ENCODE results near the gene LTO1.
"Not testable (repeated sequence)": the region's sequence is repeated elsewhere in the genome, so short reads cannot be mapped to it uniquely, and the experiment has no call there.

LTO1 gene

DNA sequence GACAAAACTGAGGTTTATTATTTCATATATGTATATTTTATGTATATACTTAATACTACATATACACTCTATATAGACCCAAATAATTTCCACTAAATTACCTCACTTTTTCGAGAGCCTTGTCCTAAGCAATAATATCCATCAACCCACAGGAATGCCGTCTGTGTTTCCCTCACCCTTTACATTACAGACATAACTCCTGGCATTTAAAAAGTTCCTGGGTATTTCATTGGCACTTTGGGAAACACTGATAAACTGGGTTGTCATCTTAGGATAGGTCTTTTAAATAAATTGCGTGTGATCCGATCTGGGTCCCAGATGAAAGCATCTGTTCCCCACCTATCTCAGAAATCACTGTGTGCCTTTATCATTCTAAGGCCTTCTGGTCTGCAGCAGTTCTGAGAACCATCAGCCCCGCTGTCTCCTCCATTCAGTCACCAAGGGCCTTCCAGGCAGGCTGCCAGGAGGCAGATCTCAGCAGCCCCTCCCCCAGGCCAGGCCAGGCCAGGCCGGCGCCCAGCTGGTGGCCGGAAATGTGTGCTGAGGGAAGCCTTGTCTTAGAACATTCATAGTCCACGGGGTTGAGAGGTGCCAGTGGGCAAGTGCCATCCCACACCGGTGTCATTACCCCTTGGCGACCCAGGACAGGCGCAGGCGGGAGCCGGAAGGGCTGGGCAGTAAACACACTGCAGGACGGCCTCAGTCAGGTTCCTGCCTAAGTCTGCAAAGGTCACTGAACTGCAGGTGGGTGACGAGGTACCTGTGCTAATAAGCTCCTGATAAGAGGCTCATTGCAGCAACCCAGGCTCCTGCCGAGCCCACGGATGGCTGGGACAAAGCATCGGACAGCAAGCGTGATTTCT lies 25.4 kb upstream of the LTO1 start:
- peak in 12 of 14 donors; percentile 9 to 73 (median 43) for DNase-seq

DNA sequence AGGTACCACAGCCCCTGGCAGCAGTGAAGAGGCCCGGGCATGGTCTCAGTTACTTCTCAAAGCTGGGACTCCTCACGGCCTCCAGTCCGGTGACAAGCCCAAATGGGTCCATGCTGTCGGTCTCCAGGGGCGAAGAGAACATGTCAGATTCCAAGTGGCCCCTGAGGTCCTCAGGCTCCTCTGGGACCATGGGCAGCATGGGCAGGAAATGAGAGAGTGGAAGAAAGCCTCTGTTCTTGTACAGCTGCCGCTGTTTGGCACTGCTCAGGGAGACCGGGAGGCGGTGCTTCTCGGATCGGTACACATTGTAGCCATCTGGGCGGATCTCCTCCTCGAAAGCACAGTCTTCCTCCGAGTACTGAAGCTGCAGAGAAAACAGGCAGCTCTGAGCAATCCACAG lies 24.1 kb upstream of the LTO1 start:
- DNase-seq = no peak

DNA sequence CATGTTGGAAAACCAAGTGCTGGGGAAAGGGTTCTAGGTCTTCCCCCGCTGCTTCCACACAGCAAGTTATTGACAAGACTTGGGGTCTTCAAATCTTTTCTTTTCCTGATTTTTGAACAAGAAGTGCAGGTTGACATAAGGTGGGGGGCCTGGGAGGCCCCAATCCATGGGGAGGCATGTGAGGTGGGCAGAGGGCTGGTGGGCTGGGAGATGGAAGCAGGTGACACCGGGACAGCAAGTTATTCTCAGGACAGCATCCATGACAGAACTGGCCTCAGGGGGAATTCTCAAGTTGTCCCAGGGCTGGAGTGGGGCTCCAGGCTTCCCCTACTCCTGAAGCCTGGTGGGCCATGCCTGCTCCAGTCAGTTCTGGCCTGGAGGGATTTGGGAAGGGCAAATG lies 23.2 kb upstream of the LTO1 start:
- no peak for DNase-seq

DNA sequence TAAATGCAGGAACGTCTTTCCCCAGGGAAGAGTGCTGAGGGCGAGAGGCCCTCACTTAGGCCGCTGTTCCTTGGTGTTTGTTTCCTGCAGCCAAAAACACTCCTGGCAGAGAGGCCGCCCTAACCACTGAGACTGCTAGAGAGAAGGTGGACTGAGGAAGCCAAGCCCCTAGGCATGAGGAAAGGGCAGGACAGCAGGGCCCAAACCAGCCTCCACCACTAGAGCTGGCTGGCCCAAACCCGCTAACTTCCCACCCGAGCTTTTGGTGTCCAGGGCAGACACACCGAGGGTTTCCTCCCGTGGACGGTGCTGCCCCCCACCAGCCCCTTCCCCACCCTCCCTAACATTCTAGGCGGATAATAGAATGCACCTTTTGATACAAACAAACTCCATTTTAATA lies 22.7 kb upstream of the LTO1 start:
- DNase-seq = no peak

DNA sequence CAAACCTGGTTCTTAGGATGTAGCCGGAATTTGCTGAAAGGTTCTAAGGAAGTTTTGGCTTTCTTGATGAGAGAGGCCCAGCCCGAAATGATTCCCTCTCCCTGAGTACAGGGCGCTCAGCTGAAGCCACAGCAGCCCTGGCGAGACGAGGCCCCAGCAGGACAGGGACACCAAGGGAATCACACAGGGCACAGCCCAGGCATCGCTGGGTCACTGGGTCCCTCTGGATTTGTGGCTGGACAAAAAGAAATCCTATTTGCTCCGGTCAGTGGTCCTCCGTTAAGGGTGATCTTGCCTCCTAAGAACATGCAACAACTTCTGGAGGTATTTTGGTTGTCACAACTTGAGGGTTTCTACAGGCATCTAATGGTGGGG lies 22.3 kb upstream of the LTO1 start:
- DNase-seq = no peak

DNA sequence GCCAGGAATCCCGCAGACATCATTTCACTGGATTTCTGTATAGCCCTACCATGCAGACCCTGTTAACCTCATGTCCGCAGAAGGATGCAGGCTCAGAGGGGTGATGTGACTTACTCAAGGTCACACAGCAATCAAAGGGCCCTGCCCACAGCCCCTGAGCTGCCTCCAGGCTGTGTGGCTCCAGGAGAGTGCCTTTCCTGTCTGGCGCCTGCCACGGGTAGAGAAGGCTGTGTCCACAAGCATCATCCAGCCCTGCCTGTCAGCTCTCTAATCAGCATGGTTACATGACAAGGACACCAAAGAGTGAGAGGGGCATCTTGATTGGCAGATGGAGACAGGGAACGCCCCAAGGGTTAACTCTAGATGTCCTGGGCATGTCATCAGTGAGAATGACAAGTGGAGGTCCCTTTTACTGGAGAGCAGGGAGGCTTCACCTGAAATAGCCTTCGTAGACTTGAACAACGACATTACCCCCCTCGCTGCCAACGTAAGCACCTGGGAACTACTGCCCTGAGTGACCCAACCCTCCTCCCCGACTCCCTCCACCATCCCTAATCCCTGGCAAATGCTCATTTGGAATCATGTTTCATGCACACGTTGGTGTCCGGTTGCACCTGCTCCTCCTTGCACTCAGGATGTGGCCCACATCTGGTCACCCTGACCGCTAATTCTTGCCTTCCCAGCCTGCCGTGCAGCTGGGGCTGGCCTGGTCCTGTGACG lies 21.8 kb upstream of the LTO1 start:
- no peak for DNase-seq

DNA sequence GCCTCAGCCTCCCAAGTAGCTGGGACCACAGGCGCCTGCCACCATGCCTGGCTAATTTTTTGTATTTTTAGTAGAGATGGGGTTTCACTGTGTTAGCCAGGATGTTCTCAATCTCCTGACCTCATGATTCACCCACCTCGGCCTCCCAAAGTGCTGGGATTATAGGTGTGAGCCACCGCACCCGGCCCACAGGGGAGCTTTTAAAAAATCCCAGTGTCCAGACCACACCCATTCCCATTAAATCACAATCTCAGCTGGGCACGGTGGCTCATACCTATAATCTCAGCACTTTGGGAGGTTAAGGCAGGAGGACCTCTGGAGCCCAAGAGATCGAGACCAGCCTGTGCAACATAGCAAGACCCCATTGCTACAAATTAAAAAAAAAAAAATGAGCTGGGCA lies 20.8 kb upstream of the LTO1 start:
- DNase-seq = not testable (repeated sequence)

DNA sequence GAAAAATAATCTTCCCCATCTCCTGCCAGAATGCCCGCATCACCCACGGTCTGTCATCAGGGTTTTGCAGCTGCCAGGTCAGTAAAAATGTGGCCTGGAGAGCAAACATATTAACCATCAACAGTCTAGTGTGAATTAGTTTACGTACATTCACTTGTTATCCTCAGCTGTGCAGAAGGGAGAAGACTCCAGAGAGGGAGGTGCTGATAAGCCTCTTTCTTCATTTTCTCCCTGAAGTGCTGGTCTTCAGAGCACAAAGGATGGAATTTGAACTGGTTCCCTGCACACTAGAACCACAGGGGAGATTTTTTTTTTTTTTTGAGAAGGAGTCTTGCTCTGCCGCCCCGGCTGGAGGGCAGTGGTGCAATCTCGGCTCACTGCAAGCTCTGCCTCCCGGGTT lies 20.4 kb upstream of the LTO1 start:
- no peak for DNase-seq

DNA sequence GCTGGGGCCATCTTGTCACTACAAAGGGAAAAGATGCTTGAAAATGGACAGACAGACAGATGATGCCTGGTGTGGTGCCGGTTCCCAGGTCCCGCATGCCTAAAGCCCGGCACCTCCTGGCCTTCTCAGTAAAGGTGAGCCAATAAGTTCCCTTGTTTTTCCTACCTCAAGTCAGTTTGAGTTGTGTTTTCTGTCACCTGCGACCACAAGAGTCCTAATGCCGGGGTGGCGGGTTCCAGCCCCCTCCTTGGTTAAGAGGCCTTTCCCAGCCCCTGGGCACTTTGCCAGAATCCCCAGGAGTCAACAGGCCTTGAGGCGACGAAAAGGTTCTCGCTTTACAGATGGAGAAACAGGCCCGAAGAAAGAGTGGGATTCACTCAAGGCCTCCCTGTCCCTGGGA lies 19.6 kb upstream of the LTO1 start:
- DNase-seq = no peak

DNA sequence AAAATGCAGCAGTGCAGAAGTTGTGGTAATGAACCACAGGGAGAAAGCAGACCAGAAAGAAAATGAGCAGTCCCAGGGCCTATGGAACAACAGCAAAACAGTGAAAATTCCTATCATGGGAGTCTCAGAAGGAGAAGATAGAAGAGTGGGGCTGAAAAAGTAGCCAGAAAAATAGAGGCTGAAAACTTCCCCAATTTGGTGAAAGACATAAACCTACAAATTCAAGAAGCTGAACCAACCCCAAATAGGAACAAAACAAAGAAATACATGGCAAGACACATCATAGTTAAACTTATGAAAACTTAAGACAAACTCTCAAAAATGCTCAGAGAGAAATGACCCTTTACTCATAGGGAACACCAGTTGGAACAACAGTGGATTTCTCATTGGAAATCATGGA lies 17.3 kb upstream of the LTO1 start:
- no peak for DNase-seq

DNA sequence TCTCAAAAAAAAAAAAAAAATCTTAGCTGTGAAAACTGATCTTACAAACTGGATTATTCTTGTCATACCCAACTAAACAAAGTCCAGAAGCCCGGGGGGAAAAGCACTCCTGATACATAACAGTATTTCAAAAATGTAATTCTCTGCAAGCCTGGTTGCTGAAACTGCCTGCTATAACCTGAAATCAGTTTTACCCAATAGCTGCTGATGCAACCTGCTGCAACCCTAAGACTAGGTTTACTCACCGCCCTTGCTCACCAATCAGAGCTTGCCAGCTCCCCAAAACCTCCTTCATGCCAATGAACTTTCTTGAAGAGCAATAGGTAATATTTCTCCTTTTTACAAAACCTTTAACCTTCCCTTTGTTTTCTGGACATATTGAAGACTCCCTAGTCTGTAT lies 16.3 kb upstream of the LTO1 start:
- DNase-seq = no peak

DNA sequence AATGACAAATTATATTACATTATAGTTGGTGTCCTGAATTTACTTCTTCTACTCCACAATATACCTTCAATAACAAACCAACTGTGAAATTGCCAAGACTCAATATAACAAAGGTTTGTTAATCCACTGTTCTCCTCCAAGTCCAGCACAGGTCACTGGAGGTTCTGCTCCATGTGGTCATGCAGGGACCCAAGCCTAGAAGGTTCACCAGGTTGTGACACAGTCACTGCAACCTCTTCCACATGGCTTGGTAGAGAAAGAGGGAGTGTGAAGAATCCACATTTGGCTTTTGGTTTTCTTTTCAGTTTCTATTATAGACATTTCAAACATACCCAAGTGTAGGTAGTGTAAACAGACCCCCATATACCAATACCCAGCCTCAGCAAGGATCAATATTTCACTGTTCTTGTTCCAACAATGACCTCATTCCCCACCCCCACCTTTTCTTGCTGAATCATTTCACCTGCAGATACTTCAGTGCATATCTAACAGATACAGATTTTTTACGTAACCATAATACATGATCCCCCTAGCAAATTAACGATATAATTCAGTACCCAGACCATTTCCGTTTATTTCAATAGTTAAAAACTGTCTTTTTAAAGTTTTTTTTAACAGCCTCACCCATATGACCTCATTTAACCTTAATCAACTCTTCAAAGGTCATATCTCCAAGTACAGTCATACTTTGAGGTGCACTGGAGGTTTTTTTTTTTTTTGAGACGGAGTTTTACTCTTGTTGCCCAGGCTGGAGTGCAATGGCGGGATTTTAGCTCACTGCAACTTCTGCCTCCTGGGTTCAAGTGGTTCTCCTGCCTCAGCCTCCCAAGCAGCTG lies 14.5 kb upstream of the LTO1 start:
- no peak for DNase-seq

DNA sequence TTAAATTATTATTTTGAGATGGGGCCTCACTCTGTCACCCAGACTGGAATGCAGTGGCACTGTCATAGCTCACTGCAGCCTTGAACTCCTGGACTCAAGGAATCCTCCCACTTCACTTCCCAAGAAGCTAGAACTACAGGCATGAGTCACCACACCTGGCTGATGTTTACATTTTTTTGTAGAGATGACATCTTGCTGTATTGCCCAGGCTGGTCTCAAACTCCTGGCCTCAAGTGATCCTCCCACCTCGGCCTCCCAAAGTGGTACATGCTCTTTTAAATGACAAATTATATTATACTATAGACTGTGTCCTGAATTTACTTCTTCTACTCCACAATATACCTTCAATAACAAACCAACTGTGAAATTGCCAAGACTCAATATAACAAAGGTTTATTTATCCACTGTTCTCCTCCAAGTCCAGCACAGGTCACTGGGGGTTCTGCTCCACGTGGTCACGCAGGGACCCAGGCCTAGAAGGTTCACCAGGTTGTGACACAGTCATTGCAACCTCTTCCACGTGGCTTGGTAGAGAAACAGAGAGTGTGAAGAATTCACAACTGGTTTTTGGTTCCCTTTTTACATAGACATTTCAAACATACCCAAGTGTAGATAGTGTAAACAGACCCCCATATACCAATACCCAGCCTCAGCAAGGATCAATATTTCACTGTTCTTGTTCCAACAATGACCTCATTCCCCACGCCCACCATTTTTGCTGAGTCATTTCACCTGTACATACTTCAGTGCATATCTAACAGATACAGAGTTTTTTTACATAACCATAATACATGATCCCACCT lies 13.0 kb upstream of the LTO1 start:
- not testable (repeated sequence) for DNase-seq

DNA sequence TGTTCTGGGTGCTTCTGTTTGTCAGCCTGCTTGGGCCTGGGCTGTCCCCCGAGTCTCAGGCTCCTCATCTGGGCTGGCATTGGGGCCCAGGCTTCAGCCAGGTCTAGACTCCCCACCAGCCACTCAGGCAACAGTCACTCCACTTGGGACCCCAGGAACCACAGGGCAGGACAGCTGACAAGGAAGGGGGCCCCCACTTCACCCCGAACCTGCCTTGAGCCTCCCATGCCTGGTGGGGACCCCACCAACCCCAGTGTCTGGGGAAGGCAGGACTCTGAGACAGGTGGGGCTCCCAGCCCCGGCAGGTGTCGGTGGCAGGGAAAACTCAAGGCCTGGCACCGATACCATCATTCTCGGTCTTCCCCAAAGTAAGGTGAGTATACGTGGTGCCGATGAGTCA lies 11.7 kb upstream of the LTO1 start:
- DNase-seq = no peak

DNA sequence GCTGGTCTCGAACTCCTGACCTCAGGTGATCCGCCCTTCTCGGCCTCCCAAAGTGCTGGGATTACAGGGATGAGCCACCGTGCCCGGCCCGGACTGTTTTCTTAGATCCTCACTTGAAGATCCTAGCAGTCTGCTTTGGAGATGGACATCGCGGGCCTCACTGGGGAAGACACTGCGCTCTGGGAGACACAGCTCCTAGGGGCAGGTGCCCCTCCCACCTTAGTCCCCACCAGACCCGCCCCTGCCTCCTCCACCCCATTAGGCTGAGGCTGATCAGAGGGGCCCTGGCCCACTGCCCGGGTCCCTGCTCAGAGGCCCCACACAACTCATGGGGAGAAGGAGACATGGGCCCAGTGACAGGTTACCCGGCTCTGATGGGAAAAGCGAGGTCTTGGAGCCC lies 11.3 kb upstream of the LTO1 start:
- DNase-seq = no peak

DNA sequence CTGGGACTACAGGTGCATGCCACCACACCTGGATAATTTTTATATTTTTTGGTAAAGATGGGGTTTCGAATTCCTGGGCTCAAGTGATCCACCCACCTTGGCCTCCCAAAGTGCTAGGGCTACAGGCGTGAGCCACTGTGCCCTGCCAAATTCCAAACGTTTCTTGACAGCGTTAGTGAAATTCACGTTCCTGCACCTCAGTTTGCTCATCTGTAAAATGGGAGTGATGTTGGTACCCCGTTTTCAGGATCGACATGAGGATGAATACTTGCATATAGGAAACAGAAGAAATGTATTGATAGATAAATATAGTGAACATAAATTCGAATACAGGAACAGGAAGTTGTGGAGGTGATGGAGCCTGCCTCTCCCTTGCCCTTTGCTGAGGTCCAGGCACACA lies 10.2 kb upstream of the LTO1 start:
- DNase-seq = no peak

DNA sequence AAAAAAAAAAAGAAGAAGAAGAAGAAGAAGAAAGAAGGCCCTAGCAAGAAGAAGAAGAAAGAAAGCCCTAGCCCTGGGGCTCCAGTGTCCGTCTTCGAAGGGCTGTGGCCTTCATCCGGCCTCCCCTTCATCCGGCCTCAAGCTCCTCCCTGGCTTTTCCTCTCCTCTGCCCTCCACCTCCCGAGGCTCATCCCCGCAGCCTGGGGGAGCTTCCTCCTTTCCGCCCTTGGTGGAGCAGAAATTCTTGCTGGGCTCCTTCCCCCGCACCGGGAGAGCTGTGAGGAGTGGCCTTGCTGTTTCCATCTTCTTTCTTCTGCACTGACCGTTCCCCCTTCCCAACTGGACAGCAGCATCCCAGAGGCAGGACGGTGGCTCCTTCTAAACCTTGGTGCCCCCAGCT lies 9.5 kb upstream of the LTO1 start:
- DNase-seq = no peak

DNA sequence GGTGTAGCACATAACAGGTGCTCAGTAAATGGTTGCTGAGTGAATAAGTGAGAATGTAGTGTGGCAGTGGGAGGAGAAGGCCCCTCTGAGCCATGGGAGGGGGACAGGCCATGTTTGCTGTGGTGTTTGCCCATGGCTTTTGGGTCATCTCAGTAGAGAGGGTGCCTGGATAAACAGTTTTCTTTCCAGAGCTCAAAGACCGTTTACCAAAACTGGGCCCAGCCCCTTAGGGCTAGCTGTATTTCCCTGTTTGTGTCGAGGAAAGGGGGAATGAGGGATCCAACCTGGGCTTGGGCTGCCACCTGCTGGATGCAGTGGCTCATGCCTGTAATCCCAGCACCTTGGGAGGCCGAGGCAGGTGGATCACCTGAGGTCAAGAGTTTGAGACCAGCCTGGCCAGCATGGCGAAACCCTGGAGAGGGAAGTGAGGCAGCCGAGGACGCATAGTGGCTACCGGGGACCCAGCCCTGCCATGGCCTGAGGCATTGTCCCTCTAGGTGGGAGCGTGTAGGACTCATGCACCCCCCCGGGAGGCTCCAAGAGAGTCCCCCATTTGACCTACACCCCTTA lies 8.7 kb upstream of the LTO1 start:
- DNase-seq = no peak

DNA sequence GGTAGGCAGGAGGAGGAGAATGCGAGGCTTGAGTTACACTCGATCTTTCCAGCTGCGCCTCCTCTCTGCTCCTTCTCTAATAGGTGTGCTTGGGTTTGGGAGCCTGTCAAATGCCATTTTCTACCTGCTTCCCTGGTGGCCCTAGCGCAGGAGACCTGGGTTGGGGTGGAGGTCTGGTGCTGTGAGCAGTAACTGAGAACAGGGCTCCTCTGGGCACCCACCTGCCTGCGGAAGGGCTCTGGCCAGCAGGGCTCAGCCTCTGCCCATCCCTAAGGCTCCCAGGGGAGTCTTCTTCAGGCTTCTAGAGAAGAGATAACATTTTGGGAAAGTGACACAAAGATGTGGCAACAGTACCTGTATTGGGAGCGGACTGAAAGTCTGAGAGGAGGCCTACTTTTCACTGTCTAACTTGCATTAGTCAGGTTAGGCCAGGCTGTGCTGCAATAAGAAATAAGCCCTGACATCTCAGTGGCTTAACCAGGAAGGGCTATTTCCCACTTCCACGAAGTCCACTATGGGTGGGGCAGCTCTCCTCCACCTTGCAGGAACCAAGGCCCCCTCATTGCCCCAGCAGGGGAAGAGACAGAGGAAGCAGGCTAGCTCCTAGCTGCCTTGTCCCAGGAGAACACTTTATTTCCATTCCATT lies 7.7 kb upstream of the LTO1 start:
- no peak for DNase-seq

DNA sequence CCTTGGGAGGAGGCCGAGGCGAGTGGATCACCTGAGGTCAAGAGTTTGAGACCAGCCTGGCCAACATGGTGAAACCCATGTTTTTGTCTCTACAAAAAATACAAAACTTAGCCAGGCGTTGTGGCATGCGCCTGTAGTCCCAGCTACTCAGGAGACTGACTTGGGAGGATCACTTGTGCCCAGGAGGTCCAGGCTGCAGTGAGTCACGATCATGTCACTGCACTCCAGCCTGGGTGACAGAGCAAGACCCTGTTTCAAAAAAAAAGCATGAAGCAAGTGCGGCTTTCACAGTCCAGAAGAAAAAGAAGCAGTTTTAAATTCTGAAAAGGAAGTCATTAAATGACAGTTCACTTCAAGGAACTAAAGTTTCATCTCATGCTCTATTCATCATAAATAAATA lies 7.1 kb upstream of the LTO1 start:
- no peak for DNase-seq

DNA sequence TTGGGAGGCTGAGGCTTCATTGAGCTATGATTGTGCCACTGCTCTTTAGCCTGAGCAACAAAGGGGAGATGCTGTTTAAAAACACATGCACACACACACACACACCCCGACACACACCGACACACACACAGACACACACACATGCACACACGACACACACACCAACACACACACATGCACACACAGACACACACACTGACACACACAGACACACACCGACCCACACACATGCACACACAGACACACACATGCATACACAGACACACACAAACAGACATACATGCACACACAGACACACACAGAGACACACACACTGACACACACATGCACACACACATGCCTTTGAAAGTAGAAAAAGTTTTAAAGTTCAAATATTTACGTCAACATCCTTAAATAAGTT lies 5.5 kb upstream of the LTO1 start:
- no peak for DNase-seq

DNA sequence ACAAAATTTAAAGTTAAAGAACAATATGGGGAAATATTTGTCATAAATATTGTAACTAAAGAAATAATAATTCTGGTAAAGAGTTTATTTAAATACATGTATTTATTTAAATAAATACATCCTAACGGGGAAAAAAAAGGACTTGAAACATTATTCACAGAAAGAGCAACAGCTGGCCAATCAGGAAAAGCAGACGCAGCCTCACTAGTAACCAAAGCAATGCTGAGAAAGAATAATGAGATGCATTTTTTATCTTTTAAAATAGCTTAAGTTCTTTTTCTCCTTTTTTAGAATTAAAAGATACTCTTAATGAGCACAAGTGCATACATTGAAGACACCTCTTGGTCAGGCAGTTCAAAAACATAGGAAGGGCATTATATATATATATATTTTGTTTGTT lies 2.6 kb upstream of the LTO1 start:
- no peak for DNase-seq

Measured in C1 segment of cervical spinal cord (tissue), 14 donors.